Measurements from ENCODE around the gene KCND3.

KCND3 gene

DNA sequence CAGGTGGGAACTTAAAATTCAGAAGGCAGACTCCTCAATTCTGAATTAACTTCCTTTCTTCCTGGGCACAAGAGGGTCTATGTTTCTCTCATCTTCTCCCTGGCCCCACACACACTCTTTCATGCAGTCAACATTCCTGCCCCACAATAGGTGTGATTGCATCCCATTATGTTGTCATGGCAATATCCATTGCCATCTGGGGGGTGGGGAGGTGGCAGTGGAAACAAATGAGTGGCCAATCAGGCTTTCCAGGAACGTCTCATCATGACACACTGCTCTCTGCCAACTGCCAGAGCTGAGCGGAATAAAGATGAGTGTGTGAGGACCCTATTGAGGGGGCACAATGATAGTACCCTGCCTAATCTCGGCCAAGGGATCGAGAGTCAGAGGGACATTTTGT is 80.4 kb downstream of the KCND3 start:
- peak; percentile 62 for DNase-seq

DNA sequence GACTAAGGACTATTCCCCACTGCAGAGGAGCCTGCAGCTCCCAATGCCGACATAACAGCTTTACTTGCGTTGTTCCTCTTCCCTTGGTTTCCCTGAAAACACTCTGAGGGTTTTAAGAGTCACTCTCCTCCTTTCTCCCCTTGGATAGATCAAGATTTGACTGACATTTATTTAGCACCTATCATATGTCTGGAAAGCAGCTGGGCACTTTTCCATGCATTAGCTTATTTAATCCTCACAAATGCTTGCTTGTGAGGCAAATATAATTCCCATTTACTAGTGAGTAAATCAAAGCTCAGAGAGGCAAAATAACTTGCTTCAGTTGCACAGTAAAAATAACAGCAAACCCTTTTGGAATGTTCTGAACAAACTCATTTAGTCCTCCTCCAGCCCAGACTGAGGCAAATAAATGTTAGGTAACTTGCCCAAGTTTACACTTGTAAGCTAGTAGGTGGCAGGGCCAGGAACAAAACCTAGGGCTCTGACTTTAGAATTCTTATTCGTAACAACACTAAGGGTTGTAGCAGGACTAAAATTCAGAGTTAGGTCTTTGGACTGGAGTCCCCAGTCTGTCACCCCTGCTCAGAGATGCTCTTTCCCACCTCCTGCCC is 81.4 kb downstream of the KCND3 start:
- no peak for DNase-seq

DNA sequence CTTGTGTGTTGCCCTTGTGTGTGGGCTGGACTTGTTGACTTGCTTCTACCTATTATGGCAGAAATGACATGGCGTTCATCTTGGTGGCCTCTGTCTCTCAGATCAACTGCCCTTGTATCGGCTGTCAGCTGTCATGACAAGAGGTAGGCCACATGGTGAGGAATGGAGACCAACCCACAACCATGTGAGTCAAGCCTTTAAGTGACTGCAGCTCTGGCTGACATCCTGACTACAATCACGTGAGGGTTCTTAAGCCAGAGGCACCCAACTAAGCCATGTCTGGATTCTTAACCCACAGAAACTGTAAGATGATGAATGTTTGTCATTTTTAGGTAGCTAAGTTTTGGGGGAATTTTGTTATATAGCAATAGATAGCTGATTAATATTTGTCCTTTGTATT is 82.1 kb downstream of the KCND3 start:
- DNase-seq, result peak; percentile 62

DNA sequence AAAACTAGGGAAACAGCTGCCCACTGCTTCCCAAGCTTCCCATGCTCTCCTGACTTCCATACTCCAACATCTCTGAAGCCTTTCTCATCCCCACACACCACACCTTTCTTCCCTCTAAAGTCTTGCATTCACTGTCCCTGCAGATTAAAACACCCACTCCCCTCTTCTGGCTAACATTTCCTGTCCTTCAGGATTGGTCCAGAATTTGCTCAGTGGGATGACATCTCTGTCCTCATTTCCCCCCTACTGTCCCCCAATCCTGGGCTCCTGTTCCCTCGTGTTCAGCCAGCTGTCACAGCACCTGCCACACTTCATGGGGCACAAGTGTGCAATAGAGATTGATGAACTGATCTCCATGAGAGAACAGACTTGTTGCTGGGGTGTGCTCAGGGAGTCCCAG is 82.7 kb downstream of the KCND3 start:
- peak; percentile 64 for DNase-seq

DNA sequence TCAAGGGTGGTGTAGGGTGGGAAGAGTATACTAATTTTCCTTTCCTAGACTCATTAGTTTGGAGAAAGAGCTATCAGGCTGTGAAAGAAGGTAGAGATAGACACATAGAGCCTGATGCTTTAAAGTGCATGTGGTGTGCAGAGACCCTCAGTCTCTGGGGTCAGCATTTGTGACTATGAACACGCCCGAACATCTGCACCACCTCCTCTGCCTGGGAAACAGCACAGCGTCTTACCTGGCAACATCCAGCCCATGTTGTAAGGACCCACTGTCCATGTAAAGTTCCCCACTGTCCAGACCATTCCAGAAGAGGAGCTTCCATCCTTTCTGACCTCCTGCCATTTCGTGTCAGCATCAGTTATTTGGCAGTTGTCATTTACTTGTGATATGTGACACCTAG is 83.4 kb downstream of the KCND3 start:
- DNase-seq, result no peak

DNA sequence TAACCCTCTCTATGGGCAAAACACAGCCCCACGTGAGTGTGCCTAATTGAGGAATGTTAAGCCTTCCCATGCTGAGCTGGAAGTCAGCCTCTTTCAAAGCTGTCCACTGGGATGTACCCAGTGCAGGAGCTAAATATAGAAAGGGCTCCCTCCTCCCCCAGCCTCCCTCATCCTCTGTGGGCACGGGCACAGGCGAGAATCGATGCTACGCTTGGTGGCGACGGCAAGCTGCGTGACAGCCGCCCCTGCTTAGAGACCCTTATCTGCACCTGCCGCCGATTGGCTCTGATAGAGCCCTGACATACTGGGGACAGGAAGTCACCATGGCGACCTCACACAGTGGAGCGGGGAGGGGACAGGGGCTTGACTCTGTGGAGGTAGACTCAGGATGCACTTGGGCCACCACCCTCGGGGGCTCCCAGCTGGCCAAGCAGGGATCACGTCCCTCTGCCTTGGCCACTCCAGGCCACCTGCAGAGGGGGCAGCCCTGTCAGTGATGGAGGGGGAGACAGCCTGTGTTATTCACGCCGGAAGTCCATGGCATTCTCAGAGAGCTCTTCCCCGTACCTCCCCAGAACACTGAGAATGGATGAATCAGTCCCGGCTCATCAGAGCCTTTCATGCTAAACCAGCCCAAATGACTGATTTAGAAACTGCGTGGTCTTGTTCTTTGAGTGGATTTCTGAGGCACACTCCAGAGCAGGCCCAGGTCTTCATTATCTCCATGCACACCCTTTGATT is 84.8 kb downstream of the KCND3 start:
- peak; percentile 86 for DNase-seq

DNA sequence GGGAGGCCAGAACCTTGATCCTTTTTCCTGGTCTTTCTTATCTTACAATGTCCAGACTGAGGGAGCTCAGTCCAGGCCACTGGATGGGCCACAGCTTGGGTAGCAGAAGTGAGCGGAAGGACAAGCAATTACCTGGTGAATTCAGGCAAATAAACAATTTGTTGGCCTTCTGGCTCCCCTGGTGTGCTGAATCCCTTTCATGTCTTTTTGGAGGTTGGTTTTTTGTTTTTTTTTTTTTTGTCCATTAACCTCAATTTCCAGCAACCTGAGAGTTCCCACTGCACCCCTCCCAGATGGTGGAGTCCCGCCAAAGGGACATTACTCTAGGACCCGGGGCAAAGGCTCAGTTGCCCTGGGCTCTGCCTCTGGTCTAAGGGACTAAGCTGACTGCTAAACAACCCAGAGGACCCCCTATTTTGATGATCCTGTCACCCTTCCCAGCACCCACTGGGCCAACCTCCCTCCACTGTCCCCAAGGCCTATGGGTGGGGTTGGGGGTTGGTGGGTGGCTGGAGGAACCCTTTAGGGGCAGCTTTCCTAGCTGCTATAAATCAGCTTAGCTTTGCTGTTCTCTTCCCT is 85.5 kb downstream of the KCND3 start:
- peak; percentile 38 for DNase-seq

DNA sequence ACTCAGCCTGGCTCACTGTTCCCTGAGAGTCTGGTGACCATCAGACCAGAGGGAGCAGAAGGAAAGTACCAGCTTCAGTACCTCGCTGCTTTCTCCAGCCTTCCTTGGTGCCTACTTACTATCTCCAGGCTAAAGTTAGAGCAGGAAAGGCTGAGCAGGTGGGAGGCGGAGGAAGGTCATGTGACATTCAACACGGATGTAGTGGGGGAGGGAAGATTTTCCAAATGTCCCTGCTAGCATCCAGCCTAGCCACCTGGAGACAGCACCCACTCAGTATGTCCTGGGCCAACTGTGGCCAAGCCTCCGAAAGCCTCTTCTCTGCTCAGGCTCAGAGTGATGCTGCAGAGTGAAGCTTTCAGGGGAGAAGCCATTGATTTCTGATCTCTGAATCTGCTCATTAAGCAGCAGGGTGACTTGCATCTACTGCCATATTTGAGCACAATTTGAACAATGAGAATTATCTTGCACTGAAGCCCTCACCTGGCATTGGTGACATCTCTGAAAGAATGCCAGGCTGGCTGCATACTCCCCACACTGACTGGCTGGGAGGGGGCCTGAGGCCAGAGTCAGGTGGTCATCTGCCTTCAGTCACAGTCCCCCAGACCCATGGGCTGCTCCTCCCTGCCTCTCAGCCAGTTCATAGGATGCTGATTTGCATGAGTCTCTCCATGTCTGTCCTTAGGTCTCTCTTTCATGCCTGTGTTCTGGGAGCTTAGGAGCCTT is 86.2 kb downstream of the KCND3 start:
- no peak for DNase-seq

DNA sequence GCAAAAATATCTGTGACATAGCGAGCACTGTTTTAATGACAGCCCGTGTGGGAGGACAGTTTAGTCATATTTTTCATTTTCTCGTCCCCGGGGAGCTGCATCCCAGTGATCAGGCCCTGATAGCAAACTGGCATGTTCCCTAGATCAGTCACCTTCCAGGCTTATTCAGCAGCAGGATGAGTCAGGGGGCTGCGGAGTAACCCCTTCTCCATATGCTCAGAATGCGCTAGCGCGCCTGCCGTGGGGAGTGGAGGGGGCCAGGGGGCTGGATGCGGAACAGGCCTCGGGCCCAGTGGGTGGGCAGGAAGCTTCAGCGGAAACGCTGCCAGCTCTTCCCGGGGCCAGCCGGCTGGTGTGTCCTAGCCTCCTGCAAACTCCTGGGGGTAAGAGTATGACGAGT is 94.0 kb downstream of the KCND3 start:
- DNase-seq, result peak; percentile 75

DNA sequence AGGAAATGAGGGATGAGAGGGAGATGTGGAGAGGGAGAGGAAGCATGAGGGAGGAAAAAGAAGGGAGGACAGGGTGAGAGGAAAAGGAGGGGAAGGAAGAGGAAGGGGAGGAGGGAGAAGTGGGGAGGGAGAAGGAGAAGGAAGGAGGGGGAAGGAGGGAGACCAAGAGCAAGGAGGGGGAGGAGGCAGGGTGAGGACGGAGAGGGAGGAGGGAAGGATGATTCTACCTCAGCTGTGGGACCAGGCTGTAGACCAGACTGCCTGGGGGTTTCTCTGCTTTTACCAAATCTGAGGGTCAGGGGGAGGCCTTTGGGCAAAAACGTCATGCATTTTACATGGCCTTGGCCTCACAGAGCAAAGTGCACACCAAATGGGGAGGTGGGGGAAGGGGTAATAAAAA is 94.5 kb downstream of the KCND3 start:
- DNase-seq, result no peak

DNA sequence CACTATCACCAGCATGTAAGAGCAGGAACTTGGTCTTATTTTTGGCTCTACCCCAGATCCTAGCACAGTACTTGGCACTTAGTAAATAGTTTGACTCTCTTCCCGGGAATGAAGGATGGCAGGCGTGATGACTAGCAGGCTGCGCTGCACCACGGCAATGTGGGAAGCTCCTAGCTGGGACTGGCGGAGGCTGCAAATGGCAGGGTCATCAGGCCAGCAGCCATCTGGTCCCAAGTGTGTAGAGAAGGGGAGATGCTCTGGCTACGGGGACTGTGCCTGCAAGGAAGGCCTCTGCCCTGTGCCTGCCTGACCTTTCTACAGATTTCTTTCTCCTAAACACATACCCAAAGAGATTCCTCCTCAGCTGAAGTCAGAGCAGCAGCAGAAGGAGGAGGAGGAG is 95.0 kb downstream of the KCND3 start:
- no peak for DNase-seq

DNA sequence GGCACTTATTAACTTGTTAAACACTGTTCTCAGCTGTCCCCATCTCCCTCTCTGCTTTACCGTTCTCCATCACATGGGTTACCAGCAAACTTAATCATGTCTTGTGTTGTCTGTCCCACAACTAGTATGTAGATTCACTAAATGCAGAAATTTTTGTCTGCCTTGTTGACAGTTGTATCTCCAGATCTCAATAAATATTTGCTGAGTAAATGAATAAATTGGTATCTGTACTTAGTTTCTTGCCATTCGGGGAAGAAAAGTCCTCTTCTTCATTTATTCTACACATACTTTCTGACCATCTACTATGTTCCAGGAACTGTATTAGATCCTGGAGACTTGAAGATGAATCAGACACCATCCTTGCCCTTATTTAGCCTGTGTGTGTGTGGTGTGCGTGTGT is 97.9 kb downstream of the KCND3 start:
- DNase-seq, result no peak

DNA sequence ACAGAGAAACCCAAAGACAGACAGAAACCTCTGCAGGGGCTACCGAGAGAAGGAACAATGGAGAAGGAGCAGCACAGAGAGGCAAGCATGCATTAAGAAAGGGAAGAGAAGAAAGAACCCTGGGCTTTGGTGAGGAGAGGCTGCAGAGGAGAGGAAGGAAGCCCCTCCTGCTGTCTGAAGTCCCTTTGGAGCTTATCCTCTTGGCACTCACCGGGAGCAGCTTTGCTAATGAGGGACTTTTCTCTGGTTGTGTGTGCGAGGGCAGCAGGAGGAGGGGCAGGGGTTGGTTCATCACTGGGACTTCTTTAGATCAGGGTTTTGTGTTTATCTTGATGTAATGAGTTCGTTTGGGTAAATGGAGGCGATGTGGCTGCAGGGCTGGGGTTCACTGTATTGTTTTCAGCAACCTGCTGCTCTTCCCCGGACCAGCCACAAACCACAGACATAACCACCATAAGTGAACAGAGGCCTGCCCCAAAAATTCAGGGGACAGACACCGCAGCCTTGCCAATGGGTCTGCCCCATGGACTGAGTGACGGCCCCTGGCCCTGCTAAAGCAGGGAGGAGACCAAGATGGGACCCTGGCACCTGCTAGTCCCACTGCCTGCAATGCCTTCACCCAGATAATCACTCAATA is 100.6 kb downstream of the KCND3 start:
- DNase-seq, result no peak

DNA sequence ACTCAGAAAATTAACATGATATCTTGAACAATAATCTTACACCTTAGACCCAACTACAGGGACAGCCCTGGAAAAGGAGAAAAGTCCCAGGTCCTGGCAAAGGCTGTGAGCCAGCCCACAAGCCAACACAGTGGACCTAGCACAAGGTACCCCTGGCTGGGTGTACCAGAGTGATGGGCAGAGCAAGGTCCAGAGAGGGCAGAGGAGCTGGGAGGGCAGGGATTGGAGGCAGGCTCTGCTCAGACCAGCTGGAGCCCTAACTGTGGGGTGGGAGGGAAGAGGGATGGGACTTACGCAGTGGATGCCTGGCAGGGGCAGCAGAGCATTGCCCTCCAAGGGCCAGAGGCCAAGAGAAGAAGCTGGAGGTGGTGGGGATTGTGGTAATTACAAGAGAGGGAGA is 101.6 kb downstream of the KCND3 start:
- no peak for DNase-seq

DNA sequence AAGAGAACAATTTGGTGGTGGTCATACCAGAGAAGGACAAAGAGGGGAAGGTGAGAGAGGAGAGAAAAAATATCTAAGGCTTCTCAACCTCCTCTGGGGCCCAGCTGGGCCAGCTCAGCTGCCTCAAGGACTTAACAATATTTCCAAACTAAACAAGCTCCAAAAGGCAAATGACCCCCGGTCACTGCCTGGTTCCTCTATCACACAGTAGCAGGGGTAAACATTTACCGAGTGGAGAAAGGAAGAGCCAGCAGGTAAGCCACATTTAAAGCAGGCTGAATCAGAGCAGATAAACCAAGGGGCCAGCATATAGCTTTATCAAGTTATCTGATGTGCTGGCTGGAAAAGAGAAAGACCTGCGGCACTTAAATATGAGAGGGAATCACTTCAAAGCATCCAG is 102.1 kb downstream of the KCND3 start:
- DNase-seq, result no peak

DNA sequence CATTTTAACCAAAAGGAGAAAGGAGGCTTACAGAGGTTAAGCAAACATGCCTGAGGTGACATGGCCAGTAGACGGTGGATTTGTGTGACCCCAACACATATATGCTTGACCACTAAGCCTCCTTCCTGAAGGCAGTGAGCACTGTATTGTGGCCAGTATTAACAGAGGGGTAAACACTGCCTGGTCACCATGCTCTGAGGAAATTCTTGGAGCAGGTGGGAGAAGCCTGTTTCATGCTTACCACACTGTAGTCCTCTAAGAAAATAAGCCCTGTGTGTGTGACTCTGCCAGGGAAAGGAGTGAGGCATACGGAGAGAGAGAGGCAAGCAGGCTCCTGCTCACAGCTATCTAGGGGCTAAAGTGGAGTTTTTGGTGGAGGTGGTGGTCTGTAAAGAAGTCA is 102.7 kb downstream of the KCND3 start:
- DNase-seq, result no peak

DNA sequence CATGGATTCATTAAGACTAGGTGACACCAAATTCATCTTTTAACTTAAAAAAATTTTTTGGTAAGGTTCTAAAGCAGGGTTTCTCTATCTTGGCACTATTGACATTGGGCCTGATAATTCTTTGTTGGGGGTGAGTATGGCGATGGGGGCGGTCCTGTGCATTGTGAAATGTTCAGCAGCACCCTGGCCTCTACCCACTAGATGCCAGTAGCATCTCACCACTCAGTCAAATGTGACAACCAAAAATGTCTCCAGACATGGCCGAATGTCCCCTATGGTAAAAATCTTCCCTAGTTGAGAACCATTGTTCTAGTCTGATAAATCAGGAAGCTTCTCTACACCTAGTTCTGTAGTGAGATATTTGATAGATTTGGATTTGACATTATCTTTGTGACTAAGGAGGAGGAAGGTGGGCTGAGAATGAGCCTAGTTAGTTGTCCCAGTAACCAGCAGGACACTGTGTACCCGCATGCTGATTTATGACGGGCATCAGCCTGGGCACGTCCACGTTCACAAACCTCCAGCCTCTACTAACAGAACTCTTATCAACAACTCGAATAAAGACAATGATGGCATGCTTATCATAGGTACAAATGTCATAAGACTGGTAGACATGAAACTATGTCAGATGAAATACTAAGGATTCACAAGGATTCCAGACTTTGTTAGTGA is 104.6 kb downstream of the KCND3 start:
- no peak for DNase-seq

DNA sequence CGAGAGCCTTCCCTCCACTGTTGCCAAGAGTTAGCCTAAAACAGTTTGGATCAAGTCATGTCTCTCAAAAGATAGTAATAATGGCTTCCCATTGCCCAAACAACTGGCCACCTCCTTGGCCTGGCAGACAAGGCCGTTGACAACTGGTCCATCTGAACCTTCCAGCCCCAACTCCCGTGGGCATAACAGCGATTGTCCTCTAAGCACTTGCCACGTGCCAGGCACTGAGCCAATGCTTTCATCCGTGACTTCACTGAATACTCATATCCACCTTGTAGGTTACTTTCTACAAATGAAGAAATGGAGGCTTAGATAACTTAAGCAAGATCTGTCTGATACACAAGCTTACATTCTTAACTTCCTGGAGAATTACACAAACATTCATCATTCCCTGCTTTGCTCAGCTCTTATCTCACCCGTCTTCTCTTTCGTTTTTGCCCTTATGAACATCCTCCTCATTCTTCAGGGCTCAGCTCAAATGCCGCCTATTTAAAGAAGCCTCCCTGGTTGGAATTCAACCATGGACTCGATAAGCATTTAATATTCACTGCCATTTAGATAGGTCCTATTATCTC is 106.4 kb downstream of the KCND3 start:
- DNase-seq, result no peak

DNA sequence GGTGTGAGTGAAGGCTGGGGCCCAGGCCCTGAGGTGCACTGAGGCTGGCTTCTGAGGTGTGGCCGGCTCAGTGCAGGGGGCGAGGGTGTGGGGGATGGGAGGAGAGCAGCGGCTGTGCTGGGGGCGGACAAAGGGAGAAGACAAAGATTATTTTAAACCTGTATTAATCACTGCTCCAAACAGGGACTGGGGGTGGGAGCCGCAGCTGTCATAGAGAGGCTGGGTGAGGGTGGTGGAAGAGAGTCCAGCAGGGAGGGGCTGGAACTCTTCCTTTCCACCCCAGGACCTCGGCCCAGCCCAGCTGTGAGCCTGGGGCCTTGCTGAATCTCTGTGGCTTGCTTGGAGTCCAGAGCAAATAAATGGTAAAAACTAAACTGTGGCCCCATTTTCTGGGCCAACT is 106.9 kb downstream of the KCND3 start:
- DNase-seq, result no peak

DNA sequence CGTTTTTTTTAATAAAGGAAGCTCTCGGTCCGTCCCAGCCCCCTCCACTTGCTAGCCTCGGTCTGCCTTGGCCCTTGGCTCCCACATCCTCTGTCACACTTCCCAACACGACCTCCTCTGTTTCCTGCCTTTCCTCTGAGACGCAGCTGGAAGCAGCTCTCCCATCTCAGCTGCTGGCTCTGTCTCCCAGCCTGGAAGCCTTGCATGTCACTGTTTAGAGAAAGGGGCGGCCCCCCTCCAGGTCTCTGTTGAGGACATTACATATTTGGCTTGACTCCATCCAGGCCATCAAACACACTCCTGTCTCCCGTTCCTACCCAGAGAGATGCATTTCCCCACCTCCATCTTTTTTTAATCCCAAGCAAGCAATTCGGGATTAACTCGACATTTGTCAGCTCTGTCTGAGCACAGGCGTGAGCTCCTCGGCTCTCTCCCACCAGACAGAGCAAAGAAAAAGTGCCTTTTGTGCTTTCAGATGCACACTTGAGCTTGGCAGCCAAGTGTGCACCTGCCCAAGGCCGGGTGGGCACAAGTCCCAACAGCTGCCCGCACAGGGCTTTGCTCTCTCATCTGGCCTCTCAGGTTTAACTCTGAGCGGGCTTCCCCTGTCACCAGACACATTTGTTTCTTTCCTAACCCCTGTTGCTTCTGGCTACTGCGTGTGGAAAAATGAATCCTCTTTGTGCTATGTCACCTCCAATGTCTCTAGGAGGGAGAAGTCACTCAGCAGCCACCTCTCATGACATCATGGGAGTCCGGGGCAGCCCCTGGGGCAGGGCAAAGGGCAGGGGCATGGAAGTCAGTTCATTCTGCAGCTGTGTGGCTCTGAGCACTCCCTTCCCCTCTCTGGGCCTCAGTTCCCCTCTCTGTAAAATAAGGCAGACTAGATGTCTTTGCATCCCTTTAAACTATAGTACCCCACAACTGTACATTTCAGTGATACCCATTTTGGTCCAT is 108.3 kb downstream of the KCND3 start:
- peak; percentile 24 for DNase-seq

DNA sequence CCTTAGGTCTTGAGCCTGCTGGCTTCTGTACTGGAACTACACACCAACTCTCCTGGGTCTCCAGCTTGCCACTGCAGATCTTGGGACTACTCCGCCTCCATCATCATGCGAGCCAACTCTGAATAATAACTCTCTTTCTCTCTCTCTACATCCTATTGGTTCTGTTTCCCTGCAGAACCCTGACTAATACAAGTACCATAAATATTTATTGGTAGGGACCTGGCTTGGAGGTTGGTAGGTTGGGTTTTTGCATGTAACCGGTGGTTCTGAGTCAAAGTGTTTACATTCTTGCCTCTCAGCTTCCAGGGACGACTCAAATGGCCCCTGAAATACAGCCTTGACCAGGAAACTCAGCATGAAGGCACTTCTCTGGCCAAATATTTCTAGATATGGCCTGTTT is 110.4 kb downstream of the KCND3 start:
- DNase-seq, result no peak
